IgD-negative memory B cell (primary cell): ENCODE data around the gene CLRN3. TPM values are rescaled to one million over a fixed set of nuclear protein-coding genes. Genes with fewer than 3 reads are reported as not detected.
A peak's percentile ranks its signal among the peaks of the same experiment; 100 is the strongest.

Experiments used
- H3K27ac Mint-ChIP-seq, 3 donors: one replicate each; pipeline ENCODE4 v1.8.0; 2020 to 2022; ENCODE audit warnings: mild to moderate bottlenecking in 3 of 3, mixed read lengths in 3 of 3, moderate library complexity in 1 of 3
- H3K27me3 Mint-ChIP-seq: one replicate; pipeline ENCODE4 v1.8.0; 2021; ENCODE audit warnings: mixed read lengths
- H3K36me3 Mint-ChIP-seq: one replicate; pipeline ENCODE4 v1.8.0; 2020; ENCODE audit warnings: mild to moderate bottlenecking, mixed read lengths
- H3K4me1 Mint-ChIP-seq, 3 donors: one replicate each; pipeline ENCODE4 v1.8.0; 2020 to 2022; ENCODE audit warnings: mixed read lengths in 3 of 3, mild to moderate bottlenecking in 1 of 3
- H3K4me3 Mint-ChIP-seq, 4 donors: one replicate each; pipeline ENCODE4 v1.8.0; 2020 to 2022; ENCODE audit warnings: mild to moderate bottlenecking in 4 of 4, mixed read lengths in 4 of 4, moderate library complexity in 3 of 4
- H3K9me3 Mint-ChIP-seq, 3 donors: one replicate each; pipeline ENCODE4 v1.8.0; 2020 to 2021; ENCODE audit warnings: mixed read lengths in 3 of 3, mild to moderate bottlenecking in 1 of 3
- polyA plus RNA-seq: library from polyadenylated mRNA; unstranded; fragments of 300-500 nt; fragmentation: Illumina TruSeq; gene quantifications from one replicate; pipeline ENCODE4 v1.2.3, GENCODE V29; 2021

Gene CLRN3
- polyA plus RNA-seq, 1 donor from 2014 or later = not detected

GRCh38 chr10:127909716-127910463 lies 17.1 kb upstream of the CLRN3 start:
- Mint-ChIP-seq H3K4me3 (peak overlapping the region in 1 of 4 donors; percentile 34), H3K4me1 (peaks cover 0 to 5% (median 2%) of the 10 kb centered on the region in 3 donors), H3K27me3 (peaks cover 21% of the 10 kb centered on the region), H3K27ac (no peak overlapping the region), H3K36me3 (no peaks in the 10 kb centered on the region), H3K9me3 (no peaks in the 10 kb centered on the region)

- no peaks in the 10 kb centered on the region for H3K36me3 Mint-ChIP-seq
- peaks cover 21% of the 10 kb centered on the region for H3K27me3 Mint-ChIP-seq
- peaks cover 0 to 5% (median 2%) of the 10 kb centered on the region in 3 donors for H3K4me1 Mint-ChIP-seq
- no peak overlapping the region for H3K4me3 Mint-ChIP-seq
- no peaks in the 10 kb centered on the region for H3K9me3 Mint-ChIP-seq
- no peak overlapping the region for H3K27ac Mint-ChIP-seq
Measured at GRCh38 chr10:127908959-127909267, 16.2 kb upstream of the CLRN3 start.

- Mint-ChIP-seq H3K27me3 (peaks cover 21% of the 10 kb centered on the region), H3K27ac (no peak overlapping the region), H3K9me3 (no peaks in the 10 kb centered on the region), H3K36me3 (no peaks in the 10 kb centered on the region), H3K4me3 (peak overlapping the region in 2 of 4 donors; percentile 55 to 65), H3K4me1 (peaks cover 0 to 5% (median 2%) of the 10 kb centered on the region in 3 donors)
Measured at GRCh38 chr10:127908106-127908958, 15.6 kb upstream of the CLRN3 start.

GRCh38 chr10:127907411-127908105 lies 14.8 kb upstream of the CLRN3 start:
- Mint-ChIP-seq H3K4me3 (peak overlapping the region in 1 of 4 donors; percentile 55), H3K9me3 (peaks cover 0 to 3% (median 0%) of the 10 kb centered on the region in 3 donors), H3K4me1 (peaks cover 0 to 5% (median 2%) of the 10 kb centered on the region in 3 donors), H3K27me3 (peaks cover 21% of the 10 kb centered on the region), H3K36me3 (no peaks in the 10 kb centered on the region), H3K27ac (no peak overlapping the region)

GRCh38 chr10:127906548-127907377 lies 14.0 kb upstream of the CLRN3 start, which contains the start of gene PTPRE:
Gene PTPRE (plus strand): TSS chr10:127907103. CDS start chr10:128040882, 133,779 bp downstream.
- Mint-ChIP-seq H3K36me3 (no peaks in the 10 kb centered on the region), H3K27ac (no peak within 1 kb of the TSS), H3K4me1 (peaks cover 0 to 5% (median 2%) of the 10 kb centered on the region in 3 donors), H3K4me3 (peak within 1 kb of the TSS; percentile 38 to 77 (median 54)), H3K9me3 (peaks cover 0 to 3% (median 0%) of the 10 kb centered on the region in 3 donors), H3K27me3 (peaks cover 21% of the 10 kb centered on the region)

GRCh38 chr10:127905848-127906261 lies 13.1 kb upstream of the CLRN3 start:
- Mint-ChIP-seq H3K4me1 (peaks cover 0 to 5% (median 2%) of the 10 kb centered on the region in 3 donors), H3K9me3 (peaks cover 0 to 3% (median 0%) of the 10 kb centered on the region in 3 donors), H3K27ac (no peak overlapping the region), H3K36me3 (no peaks in the 10 kb centered on the region), H3K4me3 (no peak overlapping the region), H3K27me3 (peaks cover 21% of the 10 kb centered on the region)

- H3K27me3 Mint-ChIP-seq = peaks cover 22% of the 10 kb centered on the region
- peak overlapping the region in 3 of 4 donors; percentile 32 to 79 (median 72) for H3K4me3 Mint-ChIP-seq
Measured at GRCh38 chr10:127905001-127905847, 12.5 kb upstream of the CLRN3 start.

GRCh38 chr10:127904311-127905000 lies 11.7 kb upstream of the CLRN3 start:
- peaks cover 0 to 2% (median 0%) of the 10 kb centered on the region in 3 donors for H3K4me1 Mint-ChIP-seq
- no peak overlapping the region for H3K27ac Mint-ChIP-seq
- peaks cover 0 to 5% (median 3%) of the 10 kb centered on the region in 3 donors for H3K9me3 Mint-ChIP-seq
- H3K36me3 Mint-ChIP-seq = no peaks in the 10 kb centered on the region
- peaks cover 20% of the 10 kb centered on the region for H3K27me3 Mint-ChIP-seq
- peak overlapping the region in 2 of 4 donors; percentile 36 to 81 for H3K4me3 Mint-ChIP-seq

More at GRCh38 chr10:127905001-127905847, 12.5 kb upstream of the CLRN3 start:
- peaks cover 0 to 3% (median 0%) of the 10 kb centered on the region in 3 donors for H3K9me3 Mint-ChIP-seq
- H3K27ac Mint-ChIP-seq = peak overlapping the region in 1 of 3 donors; percentile 63
- peaks cover 0 to 3% (median 2%) of the 10 kb centered on the region in 3 donors for H3K4me1 Mint-ChIP-seq
- no peaks in the 10 kb centered on the region for H3K36me3 Mint-ChIP-seq

- Mint-ChIP-seq H3K4me3 (no peak overlapping the region), H3K9me3 (peaks cover 0 to 5% (median 3%) of the 10 kb centered on the region in 3 donors)
Measured at GRCh38 chr10:127903789-127904188, 11.0 kb upstream of the CLRN3 start.

GRCh38 chr10:127899766-127900387 lies 7.1 kb upstream of the CLRN3 start:
- peaks cover 0 to 8% (median 5%) of the 10 kb centered on the region in 3 donors for H3K9me3 Mint-ChIP-seq
- no peaks in the 10 kb centered on the region for H3K36me3 Mint-ChIP-seq
- H3K27me3 Mint-ChIP-seq = peaks cover 5% of the 10 kb centered on the region
- no peaks in the 10 kb centered on the region for H3K4me1 Mint-ChIP-seq
- H3K4me3 Mint-ChIP-seq = peak overlapping the region in 1 of 4 donors; percentile 68
- H3K27ac Mint-ChIP-seq = no peak overlapping the region

More at GRCh38 chr10:127903789-127904188, 11.0 kb upstream of the CLRN3 start:
- Mint-ChIP-seq H3K36me3 (no peaks in the 10 kb centered on the region), H3K4me1 (no peaks in the 10 kb centered on the region), H3K27ac (no peak overlapping the region), H3K27me3 (peaks cover 21% of the 10 kb centered on the region)

- Mint-ChIP-seq H3K4me3 (no peak overlapping the region), H3K4me1 (no peaks in the 10 kb centered on the region), H3K9me3 (peaks cover 0 to 5% (median 4%) of the 10 kb centered on the region in 3 donors), H3K27ac (no peak overlapping the region), H3K36me3 (no peaks in the 10 kb centered on the region), H3K27me3 (peaks cover 7% of the 10 kb centered on the region)
Measured at GRCh38 chr10:127897177-127897576, 4.4 kb upstream of the CLRN3 start.

- Mint-ChIP-seq H3K27me3 (peaks cover 7% of the 10 kb centered on the region), H3K27ac (no peak overlapping the region), H3K36me3 (no peaks in the 10 kb centered on the region), H3K9me3 (peaks cover 0 to 5% (median 4%) of the 10 kb centered on the region in 3 donors), H3K4me1 (no peaks in the 10 kb centered on the region), H3K4me3 (no peak overlapping the region)
Measured at GRCh38 chr10:127896590-127896989, 3.8 kb upstream of the CLRN3 start.
